IMR-90 (cell line): Measurements from ENCODE around the gene SLC23A2. TPM values are rescaled to one million over a fixed set of nuclear protein-coding genes. Genes with fewer than 3 reads are reported as not detected.

Experiments
- ATAC-seq: fragments of 200-7000 bp; cut with Tn5 transposase; 2 replicates; pipeline ENCODE4 v1.9.1; 2020; ENCODE audit warnings: low read depth, mild to moderate bottlenecking, moderate library complexity
- BruUV-seq: library from RNA; stranded (reverse); fragments of 400-500 nt; replicated peaks from 2 replicates; lab custom pipeline; 2021; lab: Mats Ljungman, UMichigan
- CTCF ChIA-PET: fragments of 300-600 bp; formaldehyde crosslinking; extraction: SDS; loops from one replicate; lab custom pipeline; 2021; ENCODE audit warnings: antibody characterized with exemption; lab: Yijun Ruan, JAX
- POLR2A ChIA-PET: fragments of 300-600 bp; sonication (Branson Sonifier 250); formaldehyde crosslinking; loops from one replicate; lab custom pipeline; 2022; ENCODE audit warnings: antibody characterized with exemption; ENCODE audit not compliant: unreplicated experiment; lab: Charles Lee
- DNase-seq: peaks from one replicate; pipeline ENCODE4 v3.0.0; 2013
- H2AFZ ChIP-seq: replicated peaks from 2 replicates; pipeline ENCODE3; 2013; ENCODE audit warnings: low read length, mild to moderate bottlenecking; ENCODE audit not compliant: poor library complexity
- H2AK5ac ChIP-seq: 2 replicates; pipeline ENCODE4 v1.6.1; 2013; ENCODE audit warnings: low read depth, low read length, inconsistent platforms
- H2AK9ac ChIP-seq: replicated peaks from 2 replicates; pipeline ENCODE3; 2013; ENCODE audit warnings: mild to moderate bottlenecking, low read depth, low read length, moderate library complexity; ENCODE audit not compliant: poor library complexity
- H2BK120ac ChIP-seq: 2 replicates; pipeline ENCODE4 v1.6.1; 2013; ENCODE audit warnings: low read depth, low read length, inconsistent platforms
- H2BK15ac ChIP-seq: 3 replicates; pipeline ENCODE4 v1.6.1; 2013; ENCODE audit warnings: low read depth, low read length, inconsistent platforms
- H2BK20ac ChIP-seq: 2 replicates; pipeline ENCODE4 v1.6.1; 2013; ENCODE audit warnings: low read depth, mild to moderate bottlenecking, inconsistent platforms, low read length, moderate library complexity
- H2BK5ac ChIP-seq: 2 replicates; pipeline ENCODE4 v1.6.1; 2013; ENCODE audit warnings: mild to moderate bottlenecking, low read depth, low read length, inconsistent platforms; ENCODE audit not compliant: poor library complexity, severe bottlenecking
- H3K14ac ChIP-seq: replicated peaks from 2 replicates; pipeline ENCODE4 v1.6.1; 2013; ENCODE audit warnings: low read depth, low read length, inconsistent platforms
- H3K18ac ChIP-seq: 2 replicates; pipeline ENCODE4 v1.6.1; 2013; ENCODE audit warnings: low read depth, low read length, control low read depth
- H3K23ac ChIP-seq: 2 replicates; pipeline ENCODE4 v1.6.1; 2013; ENCODE audit warnings: low read depth, low read length, inconsistent platforms
- H3K27ac ChIP-seq: 2 replicates; pipeline ENCODE4 v1.5.1; 2013; ENCODE audit warnings: mild to moderate bottlenecking, control low read depth, low read length; ENCODE audit not compliant: insufficient read depth
- H3K27me3 ChIP-seq: 2 replicates; pipeline ENCODE4 v1.6.1; 2013; ENCODE audit warnings: low read length; ENCODE audit not compliant: control insufficient read depth, insufficient read depth
- H3K36me3 ChIP-seq: 2 replicates; pipeline ENCODE4 v1.6.1; 2013; ENCODE audit warnings: low read length, mixed read lengths; ENCODE audit not compliant: control insufficient read depth, insufficient read depth
- H3K4ac ChIP-seq: 2 replicates; pipeline ENCODE4 v1.6.1; 2013; ENCODE audit warnings: low read depth, low read length, inconsistent platforms
- H3K4me1 ChIP-seq: 2 replicates; pipeline ENCODE4 v1.6.1; 2013; ENCODE audit warnings: low read length, mixed read lengths; ENCODE audit not compliant: control insufficient read depth, insufficient read depth
- H3K4me2 ChIP-seq: 2 replicates; pipeline ENCODE4 v1.6.1; 2013; ENCODE audit warnings: low read depth, mild to moderate bottlenecking, control low read depth, low read length, moderate library complexity
- H3K4me3 ChIP-seq: 2 replicates; pipeline ENCODE4 v1.5.1; 2013; ENCODE audit warnings: low read depth, mild to moderate bottlenecking, control low read depth, low read length, moderate library complexity; ENCODE audit not compliant: insufficient read depth
- H3K56ac ChIP-seq: 2 replicates; pipeline ENCODE4 v1.6.1; 2013; ENCODE audit warnings: low read length, inconsistent platforms; ENCODE audit not compliant: insufficient read depth; ENCODE audit errors: extremely low read depth
- H3K79me1 ChIP-seq, 2 experiments: 2 replicates each; pipeline ENCODE4 v1.6.1; 2013; ENCODE audit warnings: low read length in 2 of 2, inconsistent platforms in 1 of 2, low read depth in 1 of 2
- H3K9ac ChIP-seq: 2 replicates; pipeline ENCODE4 v1.6.1; 2013; ENCODE audit warnings: low read depth, low read length, control low read depth
- H3K9me1 ChIP-seq: 2 replicates; pipeline ENCODE4 v1.6.1; 2013; ENCODE audit warnings: low read length, inconsistent platforms; ENCODE audit not compliant: insufficient read depth
- H3K9me3 ChIP-seq: 2 replicates; pipeline ENCODE4 v1.6.1; 2013; ENCODE audit warnings: low read length; ENCODE audit not compliant: control insufficient read depth, insufficient read depth
- H4K20me1 ChIP-seq: 2 replicates; pipeline ENCODE4 v1.6.1; 2013; ENCODE audit warnings: low read length, inconsistent platforms; ENCODE audit not compliant: insufficient read depth
- H4K5ac ChIP-seq: 2 replicates; pipeline ENCODE4 v1.6.1; 2013; ENCODE audit warnings: mild to moderate bottlenecking, low read depth, low read length, control low read depth
- H4K8ac ChIP-seq, 2 experiments: 2 replicates each; pipeline ENCODE4 v1.6.1; 2013; ENCODE audit warnings: low read depth in 2 of 2, low read length in 2 of 2, control low read depth in 1 of 2, inconsistent platforms in 1 of 2
- H4K91ac ChIP-seq: 2 replicates; pipeline ENCODE4 v1.6.1; 2013; ENCODE audit warnings: low read depth, low read length, inconsistent platforms; ENCODE audit not compliant: insufficient read depth
- BHLHE40 ChIP-seq: fragments of 150-350 bp; IDR thresholded peaks from 2 replicates; pipeline ENCODE4 v1.6.1; 2016; ENCODE audit warnings: mild to moderate bottlenecking, low read depth, low read length
- CEBPB ChIP-seq: IDR thresholded peaks from 2 replicates; pipeline ENCODE4 v1.6.1; 2012; ENCODE audit warnings: low read depth, low read length, improper control_type of control experiment
- CHD1 ChIP-seq: IDR thresholded peaks from 2 replicates; pipeline ENCODE4 v1.6.1; 2012; ENCODE audit warnings: low read depth, low read length, improper control_type of control experiment
- FOS ChIP-seq: fragments of 150-350 bp; IDR thresholded peaks from 2 replicates; pipeline ENCODE4 v1.6.1; 2016; ENCODE audit warnings: low read depth, low read length
- MAFK ChIP-seq: IDR thresholded peaks from 2 replicates; pipeline ENCODE4 v1.6.1; 2012; ENCODE audit warnings: low read depth, low read length, improper control_type of control experiment
- MAZ ChIP-seq: IDR thresholded peaks from 2 replicates; pipeline ENCODE4 v1.6.1; 2012; ENCODE audit warnings: low read depth, mild to moderate bottlenecking, low read length, improper control_type of control experiment, moderate library complexity, borderline replicate concordance
- MXI1 ChIP-seq: IDR thresholded peaks from 2 replicates; pipeline ENCODE4 v1.6.1; 2012; ENCODE audit warnings: low read depth, mild to moderate bottlenecking, low read length, moderate library complexity, borderline replicate concordance
- NFE2L2 ChIP-seq: fragments of 150-350 bp; IDR thresholded peaks from 2 replicates; pipeline ENCODE4 v1.6.1; 2016; ENCODE audit warnings: low read depth, mild to moderate bottlenecking, low read length
- POLR2A ChIP-seq: IDR thresholded peaks from 2 replicates; pipeline ENCODE4 v1.6.1; 2012; ENCODE audit warnings: mild to moderate bottlenecking, low read depth, low read length
- RFX5 ChIP-seq: IDR thresholded peaks from 2 replicates; pipeline ENCODE4 v1.8.0; 2012; ENCODE audit warnings: low read depth, mild to moderate bottlenecking, low read length, moderate library complexity
- SMC3 ChIP-seq: fragments of 150-350 bp; IDR thresholded peaks from 2 replicates; pipeline ENCODE4 v1.6.1; 2016; ENCODE audit warnings: low read depth, mild to moderate bottlenecking, antibody characterized with exemption, low read length, moderate library complexity
- WGBS, 2 experiments: methylation state at CpG; one replicate each; pipeline versions ENCODE4 v1.1.5 to v1.1.7; 2013; ENCODE audit warnings: missing lambda C conversion rate in 2 of 2; ENCODE audit not compliant: insufficient read length in 1 of 2; ENCODE audit errors: extremely low coverage in 2 of 2; 5-methylcytosine and 5-hydroxymethylcytosine counted together
- dilution Hi-C: fragments of 300-500 bp; cut with HindIII; formaldehyde crosslinking; loops from one replicate; pipeline ENCODE4 v1.14.3; 2018; ENCODE audit warnings: low sequenced_read_pairs; ENCODE audit not compliant: unreplicated experiment
- in situ Hi-C: fragments of 300-500 bp; cut with MboI; formaldehyde crosslinking; loops from 3 replicates; pipeline ENCODE4 v1.14.3; 2019; ENCODE audit warnings: low sequenced_read_pairs, inconsistent platforms, mixed read lengths
- intact Hi-C: fragments of 100-400 bp; cut with micrococcal nuclease; formaldehyde crosslinking; loops from 2 replicates; pipeline ENCODE4 v1.10.0; 2022
- polyA plus RNA-seq, 3 experiments: library from polyadenylated mRNA; depleted of rRNA; stranded (reverse); fragments of >200 nt; gene quantifications; 2 replicates each; pipeline ENCODE4 v1.2.3, GENCODE V29; 2012; ENCODE audit warnings: low replicate concordance in 1 of 3
- total RNA-seq: library from RNA; depleted of rRNA; stranded (reverse); fragments of >200 nt; gene quantifications from 2 replicates; pipeline ENCODE4 v1.2.3, GENCODE V29; 2012
- TF ChIP-seq, protein P1 (sequence below): conservative IDR thresholded peaks from 2 replicates; pipeline ENCODE4 v1.5.1; 2012; ENCODE audit warnings: mild to moderate bottlenecking, low read depth, low read length, improper control_type of control experiment
- TF ChIP-seq, protein P2 (sequence below): fragments of 150-350 bp; IDR thresholded peaks from 2 replicates; pipeline ENCODE4 v1.6.1; 2016; ENCODE audit warnings: low read depth, mild to moderate bottlenecking, low read length, moderate library complexity, borderline replicate concordance
- TF ChIP-seq, protein P3 (sequence below): fragments of 150-350 bp; IDR thresholded peaks from 2 replicates; pipeline ENCODE4 v1.6.1; 2017; ENCODE audit warnings: mild to moderate bottlenecking, antibody characterized with exemption, low read length, low read depth

Gene SLC23A2
- total and polyA plus RNA-seq, 2 of the 4 experiments (the other 2 are of a cell fraction), result 10.2 to 14.4 TPM

DNA sequence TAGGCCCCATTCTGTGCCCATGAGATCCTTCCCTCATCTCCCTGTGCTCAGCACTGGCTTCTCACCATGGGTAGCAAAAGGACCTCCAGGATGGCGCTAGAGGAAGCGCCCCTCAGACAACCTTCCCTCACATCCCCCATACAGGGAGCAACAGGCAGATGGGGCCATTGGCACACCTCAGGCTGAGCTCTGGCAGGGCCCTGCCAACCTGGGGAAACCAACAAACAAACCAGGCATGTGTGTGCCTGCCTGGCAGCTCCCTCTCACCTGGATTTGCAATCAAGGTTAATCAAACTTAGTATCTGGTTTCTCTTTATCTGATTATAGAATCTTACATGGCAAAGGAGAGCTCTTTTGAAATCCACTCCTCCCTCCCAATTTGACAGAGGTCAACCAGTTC is 134.9 kb downstream of the SLC23A2 start:
- Histone ChIP-seq H2BK15ac (no peak overlapping the region), H3K4ac (no peak overlapping the region), H3K9ac (no peak overlapping the region), H3K14ac (no peak overlapping the region), H3K79me1 (no peaks in the 10 kb centered on the region), H3K18ac (no peak overlapping the region), H2AFZ (no peak overlapping the region), H3K56ac (no peak overlapping the region), H3K4me3 (no peak overlapping the region), H3K27ac (no peak overlapping the region), H4K91ac (no peak overlapping the region), H3K9me1 (peaks cover 13% of the 10 kb centered on the region), H2BK5ac (no peak overlapping the region), H2AK5ac (no peak overlapping the region), H4K20me1 (no peaks in the 10 kb centered on the region; the same call in 1 of the 2 replicates), H2BK120ac (no peak overlapping the region), H2AK9ac (no peak overlapping the region), H3K4me1 (peaks cover 6% of the 10 kb centered on the region; the same call in 1 of the 2 replicates), H3K36me3 (peaks cover 35% of the 10 kb centered on the region), H3K23ac (no peak overlapping the region), H3K27me3 (no peaks in the 10 kb centered on the region), H2BK20ac (no peak overlapping the region), H4K5ac (no peak overlapping the region), H4K8ac (no peak overlapping the region), H3K9me3 (no peaks in the 10 kb centered on the region), H3K4me2 (no peak overlapping the region)
- TF ChIP-seq SMC3 (no peak), POLR2A (no peak), RFX5 (no peak), MAZ (no peak), CEBPB (no peak), CHD1 (no peak), BHLHE40 (no peak), FOS (no peak), NFE2L2 (no peak), MAFK (no peak), MXI1 (no peak)
- TF ChIP-seq, protein P1, sequence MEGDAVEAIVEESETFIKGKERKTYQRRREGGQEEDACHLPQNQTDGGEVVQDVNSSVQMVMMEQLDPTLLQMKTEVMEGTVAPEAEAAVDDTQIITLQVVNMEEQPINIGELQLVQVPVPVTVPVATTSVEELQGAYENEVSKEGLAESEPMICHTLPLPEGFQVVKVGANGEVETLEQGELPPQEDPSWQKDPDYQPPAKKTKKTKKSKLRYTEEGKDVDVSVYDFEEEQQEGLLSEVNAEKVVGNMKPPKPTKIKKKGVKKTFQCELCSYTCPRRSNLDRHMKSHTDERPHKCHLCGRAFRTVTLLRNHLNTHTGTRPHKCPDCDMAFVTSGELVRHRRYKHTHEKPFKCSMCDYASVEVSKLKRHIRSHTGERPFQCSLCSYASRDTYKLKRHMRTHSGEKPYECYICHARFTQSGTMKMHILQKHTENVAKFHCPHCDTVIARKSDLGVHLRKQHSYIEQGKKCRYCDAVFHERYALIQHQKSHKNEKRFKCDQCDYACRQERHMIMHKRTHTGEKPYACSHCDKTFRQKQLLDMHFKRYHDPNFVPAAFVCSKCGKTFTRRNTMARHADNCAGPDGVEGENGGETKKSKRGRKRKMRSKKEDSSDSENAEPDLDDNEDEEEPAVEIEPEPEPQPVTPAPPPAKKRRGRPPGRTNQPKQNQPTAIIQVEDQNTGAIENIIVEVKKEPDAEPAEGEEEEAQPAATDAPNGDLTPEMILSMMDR, result no peak
- TF ChIP-seq, protein P2, sequence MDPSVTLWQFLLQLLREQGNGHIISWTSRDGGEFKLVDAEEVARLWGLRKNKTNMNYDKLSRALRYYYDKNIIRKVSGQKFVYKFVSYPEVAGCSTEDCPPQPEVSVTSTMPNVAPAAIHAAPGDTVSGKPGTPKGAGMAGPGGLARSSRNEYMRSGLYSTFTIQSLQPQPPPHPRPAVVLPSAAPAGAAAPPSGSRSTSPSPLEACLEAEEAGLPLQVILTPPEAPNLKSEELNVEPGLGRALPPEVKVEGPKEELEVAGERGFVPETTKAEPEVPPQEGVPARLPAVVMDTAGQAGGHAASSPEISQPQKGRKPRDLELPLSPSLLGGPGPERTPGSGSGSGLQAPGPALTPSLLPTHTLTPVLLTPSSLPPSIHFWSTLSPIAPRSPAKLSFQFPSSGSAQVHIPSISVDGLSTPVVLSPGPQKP, result no peak
- TF ChIP-seq, protein P3, sequence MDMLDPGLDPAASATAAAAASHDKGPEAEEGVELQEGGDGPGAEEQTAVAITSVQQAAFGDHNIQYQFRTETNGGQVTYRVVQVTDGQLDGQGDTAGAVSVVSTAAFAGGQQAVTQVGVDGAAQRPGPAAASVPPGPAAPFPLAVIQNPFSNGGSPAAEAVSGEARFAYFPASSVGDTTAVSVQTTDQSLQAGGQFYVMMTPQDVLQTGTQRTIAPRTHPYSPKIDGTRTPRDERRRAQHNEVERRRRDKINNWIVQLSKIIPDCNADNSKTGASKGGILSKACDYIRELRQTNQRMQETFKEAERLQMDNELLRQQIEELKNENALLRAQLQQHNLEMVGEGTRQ, result no peak
- ATAC-seq (no peak), DNase-seq (no peak)
- no CpG with 5 or more reads among the region's 2 CpGs for WGBS, 2 experiments
- BruUV-seq, result no TSS peak
- ChIA-PET CTCF (no interaction called here), POLR2A (no interaction called here)
- intact Hi-C loops (no loop called here), dilution Hi-C loops (no loop called here), in situ Hi-C loops (no loop called here)
